Astrocyte (in vitro differentiated cells and primary cell): Measurements from ENCODE around the gene GPX7. TPM values are rescaled to one million over a fixed set of nuclear protein-coding genes. Genes with fewer than 3 reads are reported as not detected.

ENCODE experiments used
- DNase-seq: peaks from one replicate; pipeline ENCODE4 v3.0.0-alpha.2; 2010; ENCODE audit warnings: low read depth
- FAIRE-seq: peaks from 2 replicates; lab custom pipeline; 2011; peaks lifted over from hg19 to GRCh38; lab: Jason Lieb, UNC
- H2AFZ ChIP-seq: 2 replicates; pipeline ENCODE4 v1.6.0; 2012; ENCODE audit warnings: low read depth, low read length, inconsistent platforms
- H3K27ac ChIP-seq: 2 replicates; pipeline ENCODE4 v1.5.1; 2011; ENCODE audit warnings: low read depth, low read length, inconsistent platforms
- H3K27me3 ChIP-seq: 2 replicates; pipeline ENCODE4 v1.6.0; 2011; ENCODE audit warnings: low read length, inconsistent platforms; ENCODE audit not compliant: insufficient read depth
- H3K36me3 ChIP-seq: 2 replicates; pipeline ENCODE4 v1.5.1; 2011; ENCODE audit warnings: low read length, inconsistent platforms; ENCODE audit not compliant: insufficient read depth
- H3K4me1 ChIP-seq: 2 replicates; pipeline ENCODE4 v1.5.1; 2011; ENCODE audit warnings: low read length, inconsistent platforms; ENCODE audit not compliant: insufficient read depth
- H3K4me2 ChIP-seq: 2 replicates; pipeline ENCODE4 v1.6.0; 2012; ENCODE audit warnings: low read length, inconsistent platforms
- H3K4me3 ChIP-seq: 2 replicates; pipeline ENCODE4 v1.5.1; 2011; ENCODE audit warnings: low read depth, mild to moderate bottlenecking, low read length, inconsistent platforms; ENCODE audit not compliant: insufficient read depth
- H3K79me2 ChIP-seq: 2 replicates; pipeline ENCODE4 v1.6.0; 2012; ENCODE audit warnings: mild to moderate bottlenecking, low read length, inconsistent platforms; ENCODE audit not compliant: insufficient read depth
- H3K9ac ChIP-seq: 2 replicates; pipeline ENCODE4 v1.6.0; 2012; ENCODE audit warnings: mild to moderate bottlenecking, low read length, inconsistent platforms
- H3K9me3 ChIP-seq: 2 replicates; pipeline ENCODE4 v1.5.1; 2012; ENCODE audit warnings: low read depth, mild to moderate bottlenecking, low read length, inconsistent platforms; ENCODE audit not compliant: insufficient read depth
- H4K20me1 ChIP-seq: 2 replicates; pipeline ENCODE4 v1.6.0; 2012; ENCODE audit warnings: low read length, inconsistent platforms; ENCODE audit not compliant: insufficient read depth
- H3K27ac Mint-ChIP-seq: one replicate; pipeline ENCODE4 v1.8.0; 2021; ENCODE audit warnings: mild to moderate bottlenecking, mixed read lengths; ENCODE audit not compliant: unreplicated experiment
- H3K27me3 Mint-ChIP-seq: one replicate; pipeline ENCODE4 v1.8.0; 2021; ENCODE audit warnings: low read depth, mixed read lengths; ENCODE audit not compliant: unreplicated experiment
- H3K36me3 Mint-ChIP-seq: one replicate; pipeline ENCODE4 v1.8.0; 2021; ENCODE audit warnings: low read depth, mixed read lengths; ENCODE audit not compliant: unreplicated experiment
- H3K4me1 Mint-ChIP-seq: one replicate; pipeline ENCODE4 v1.8.0; 2021; ENCODE audit warnings: low read depth, mixed read lengths; ENCODE audit not compliant: unreplicated experiment
- H3K4me3 Mint-ChIP-seq: one replicate; pipeline ENCODE4 v1.8.0; 2021; ENCODE audit warnings: mild to moderate bottlenecking, moderate library complexity, mixed read lengths; ENCODE audit not compliant: unreplicated experiment
- H3K9me3 Mint-ChIP-seq: one replicate; pipeline ENCODE4 v1.8.0; 2021; ENCODE audit warnings: mild to moderate bottlenecking, mixed read lengths; ENCODE audit not compliant: unreplicated experiment
- EZH2 ChIP-seq: IDR thresholded peaks from 2 replicates; pipeline ENCODE4 v1.6.1; 2012; ENCODE audit warnings: mild to moderate bottlenecking, low read length, inconsistent platforms; ENCODE audit not compliant: insufficient read depth
- total RNA-seq: library from RNA; stranded (reverse); gene quantifications from 2 replicates; pipeline ENCODE4 v1.2.1, GENCODE V29; 2021
- TF ChIP-seq, protein P1 (sequence below): IDR thresholded peaks from 2 replicates; pipeline ENCODE4 v1.5.1; 2011; ENCODE audit warnings: low read depth, mild to moderate bottlenecking, inconsistent platforms, low read length, moderate library complexity; ENCODE audit not compliant: insufficient read depth

Gene GPX7
- total RNA-seq, 1 donor from 2014 or later: 4.2 TPM

DNA sequence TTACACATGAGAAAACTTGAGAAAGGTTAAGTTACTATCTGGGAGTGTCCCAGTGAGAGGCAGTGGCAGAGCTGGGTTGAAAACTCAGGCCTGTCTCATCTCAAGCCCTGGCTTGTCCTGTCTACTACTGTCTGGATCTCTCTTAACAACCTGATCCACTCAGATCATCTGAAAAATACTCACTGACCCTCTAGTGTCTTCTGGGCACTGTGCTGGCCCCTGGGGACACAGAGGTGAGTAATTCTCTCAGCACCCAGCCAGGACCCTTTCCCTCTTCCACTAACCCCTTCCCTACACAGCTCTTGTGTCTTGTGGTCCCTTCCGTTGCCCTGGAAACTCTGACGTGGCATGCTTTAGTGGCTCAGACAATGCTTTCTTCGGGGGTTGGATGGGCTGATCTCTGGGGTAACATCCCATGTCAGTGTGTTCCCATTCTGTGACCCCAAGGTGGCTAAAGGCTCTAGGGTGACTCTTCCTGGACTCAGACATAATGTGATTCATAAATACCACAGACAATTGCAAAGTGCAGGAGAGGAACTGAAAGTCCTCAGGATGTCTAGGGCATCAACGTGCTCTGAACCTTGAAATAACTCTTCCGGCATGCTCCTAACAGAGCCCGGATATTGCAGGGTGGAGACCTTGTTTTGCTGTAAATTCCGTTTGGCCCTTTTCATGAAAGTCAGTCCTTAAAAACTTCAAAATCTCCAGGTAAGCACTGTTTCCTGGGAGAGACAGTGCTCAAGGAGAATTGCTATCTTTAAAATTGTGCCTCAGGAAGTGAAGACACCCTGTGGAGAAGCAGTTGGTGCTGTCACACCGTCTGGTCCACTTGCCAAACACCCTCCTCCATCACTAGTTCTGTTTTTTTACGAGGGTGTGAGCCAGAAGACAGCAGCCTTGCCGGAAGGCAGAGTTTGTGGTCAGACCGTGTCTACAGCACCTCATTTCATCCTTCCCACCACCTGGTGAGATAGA is 34.8 kb downstream of the GPX7 start:
- Histone ChIP-seq H3K36me3 (no peaks in the 10 kb centered on the region), H3K9ac (no peak overlapping the region), H3K4me2 (no peak overlapping the region), H4K20me1 (no peaks in the 10 kb centered on the region), H3K27ac (no peak overlapping the region), H3K9me3 (no peaks in the 10 kb centered on the region), H3K4me1 (no peaks in the 10 kb centered on the region), H2AFZ (no peak overlapping the region), H3K4me3 (no peak overlapping the region), H3K79me2 (no peaks in the 10 kb centered on the region), H3K27me3 (peaks cover 26% of the 10 kb centered on the region)
- Mint-ChIP-seq H3K27me3 (peaks cover 36% of the 10 kb centered on the region), H3K27ac (peak overlapping the region; percentile 34), H3K4me3 (no peak overlapping the region), H3K4me1 (peaks cover 11% of the 10 kb centered on the region), H3K36me3 (no peaks in the 10 kb centered on the region), H3K9me3 (peaks cover 9% of the 10 kb centered on the region)
- FAIRE-seq (no peak), DNase-seq (no peak)
- TF ChIP-seq EZH2: no peak
- TF ChIP-seq, protein P1, sequence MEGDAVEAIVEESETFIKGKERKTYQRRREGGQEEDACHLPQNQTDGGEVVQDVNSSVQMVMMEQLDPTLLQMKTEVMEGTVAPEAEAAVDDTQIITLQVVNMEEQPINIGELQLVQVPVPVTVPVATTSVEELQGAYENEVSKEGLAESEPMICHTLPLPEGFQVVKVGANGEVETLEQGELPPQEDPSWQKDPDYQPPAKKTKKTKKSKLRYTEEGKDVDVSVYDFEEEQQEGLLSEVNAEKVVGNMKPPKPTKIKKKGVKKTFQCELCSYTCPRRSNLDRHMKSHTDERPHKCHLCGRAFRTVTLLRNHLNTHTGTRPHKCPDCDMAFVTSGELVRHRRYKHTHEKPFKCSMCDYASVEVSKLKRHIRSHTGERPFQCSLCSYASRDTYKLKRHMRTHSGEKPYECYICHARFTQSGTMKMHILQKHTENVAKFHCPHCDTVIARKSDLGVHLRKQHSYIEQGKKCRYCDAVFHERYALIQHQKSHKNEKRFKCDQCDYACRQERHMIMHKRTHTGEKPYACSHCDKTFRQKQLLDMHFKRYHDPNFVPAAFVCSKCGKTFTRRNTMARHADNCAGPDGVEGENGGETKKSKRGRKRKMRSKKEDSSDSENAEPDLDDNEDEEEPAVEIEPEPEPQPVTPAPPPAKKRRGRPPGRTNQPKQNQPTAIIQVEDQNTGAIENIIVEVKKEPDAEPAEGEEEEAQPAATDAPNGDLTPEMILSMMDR: no peak

DNA sequence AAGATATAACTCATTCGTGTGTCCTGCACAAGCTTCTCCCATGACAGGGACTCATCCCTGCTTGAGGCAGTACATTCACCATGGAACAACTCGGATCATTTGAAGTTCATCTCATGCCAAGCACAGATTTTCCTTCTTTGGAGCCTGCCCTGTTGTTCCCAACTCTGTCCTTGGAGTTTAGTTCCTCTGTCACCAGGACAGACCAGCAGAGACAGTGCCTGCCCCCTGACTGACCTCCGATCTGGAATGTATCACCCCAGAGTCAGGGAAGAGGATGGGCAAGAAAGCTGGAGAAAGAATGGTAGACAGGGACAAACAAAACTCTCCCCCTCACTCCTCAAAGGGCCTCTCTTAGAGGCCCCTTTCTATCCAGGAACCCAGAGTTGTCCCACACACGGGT is 35.8 kb downstream of the GPX7 start:
- Histone ChIP-seq H3K4me1 (no peaks in the 10 kb centered on the region), H3K36me3 (no peaks in the 10 kb centered on the region), H3K4me3 (no peak overlapping the region), H3K9me3 (no peaks in the 10 kb centered on the region), H2AFZ (no peak overlapping the region), H3K9ac (no peak overlapping the region), H3K27me3 (peaks cover 18% of the 10 kb centered on the region), H4K20me1 (no peaks in the 10 kb centered on the region), H3K27ac (no peak overlapping the region), H3K4me2 (no peak overlapping the region), H3K79me2 (no peaks in the 10 kb centered on the region)
- DNase-seq: no peak
- H3K27me3 Mint-ChIP-seq: peaks cover 32% of the 10 kb centered on the region
- peaks cover 11% of the 10 kb centered on the region for H3K4me1 Mint-ChIP-seq
- FAIRE-seq: no peak
- TF ChIP-seq, protein P1: no peak
- no peak for TF ChIP-seq EZH2
- peaks cover 9% of the 10 kb centered on the region for H3K9me3 Mint-ChIP-seq
- H3K4me3 Mint-ChIP-seq: no peak overlapping the region
- H3K27ac Mint-ChIP-seq: no peak overlapping the region
- H3K36me3 Mint-ChIP-seq: no peaks in the 10 kb centered on the region

DNA sequence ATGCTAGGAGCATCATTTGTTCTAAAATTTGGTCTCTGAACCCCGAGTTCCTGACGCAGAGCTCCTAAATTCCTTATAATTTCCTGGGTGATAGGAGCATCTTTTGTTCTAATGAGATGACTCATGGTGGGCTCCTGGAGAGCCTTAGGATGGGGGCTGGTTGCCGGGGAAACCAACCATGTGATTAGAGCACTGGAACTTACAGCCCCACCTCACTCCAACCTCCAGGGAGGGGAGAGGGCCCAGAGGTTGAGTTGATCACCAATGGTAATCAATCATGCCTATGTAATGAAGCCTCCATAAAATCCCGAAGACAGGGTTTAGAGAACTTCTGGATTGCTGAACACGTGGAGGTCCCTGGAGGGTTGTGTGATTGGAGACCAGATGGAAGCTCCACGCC is 38.5 kb downstream of the GPX7 start:
- TF ChIP-seq EZH2: no peak
- TF ChIP-seq, protein P1: no peak
- H3K9me3 Mint-ChIP-seq: peaks cover 3% of the 10 kb centered on the region
- no peaks in the 10 kb centered on the region for H3K9me3 ChIP-seq

More for the DNA sequence above, 38.5 kb downstream of the GPX7 start:
- no peak overlapping the region for H3K9ac ChIP-seq
- peaks cover 11% of the 10 kb centered on the region for H3K4me1 Mint-ChIP-seq
- H2AFZ ChIP-seq: no peak overlapping the region
- FAIRE-seq (no peak), DNase-seq (no peak)
- H3K4me2 ChIP-seq: no peak overlapping the region
- no peaks in the 10 kb centered on the region for H3K36me3 ChIP-seq
- no peaks in the 10 kb centered on the region for H3K4me1 ChIP-seq
- no peaks in the 10 kb centered on the region for H3K36me3 Mint-ChIP-seq
- H3K27ac Mint-ChIP-seq: no peak overlapping the region
- H3K4me3 Mint-ChIP-seq: no peak overlapping the region
- H3K4me3 ChIP-seq: no peak overlapping the region
- no peak overlapping the region for H3K27ac ChIP-seq
- H4K20me1 ChIP-seq: no peaks in the 10 kb centered on the region
- H3K79me2 ChIP-seq: no peaks in the 10 kb centered on the region
- H3K27me3 Mint-ChIP-seq: peaks cover 19% of the 10 kb centered on the region
- peaks cover 5% of the 10 kb centered on the region for H3K27me3 ChIP-seq
